ENCODE data around the gene PRKCD.
A peak's percentile ranks its signal among the peaks of the same experiment; 100 is the strongest.

The PRKCD gene

GRCh38 chr3:53160660-53161449 is at the start of gene PRKCD:
TSS of gene PRKCD (plus strand) at chr3:53161209. CDS start at chr3:53178423, 17,214 bp downstream.
- DNase-seq, result peak; percentile 1

- no peak for DNase-seq
These were observed 49.2 kb upstream of the PRKCD start for GRCh38 chr3:53111822-53112221.

- no peak for DNase-seq
These were observed 47.6 kb upstream of the PRKCD start for GRCh38 chr3:53113293-53114010.

GRCh38 chr3:53114011-53114400 is 47.0 kb upstream of the PRKCD start:
- peak; percentile 21 for DNase-seq

- DNase-seq, result no peak
These were observed 46.5 kb upstream of the PRKCD start for GRCh38 chr3:53114412-53115074.

GRCh38 chr3:53116956-53117355 is 44.1 kb upstream of the PRKCD start:
- DNase-seq, result no peak

GRCh38 chr3:53120336-53120735 is 40.7 kb upstream of the PRKCD start:
- DNase-seq, result no peak

- no peak for DNase-seq
These were observed 38.6 kb upstream of the PRKCD start for GRCh38 chr3:53122255-53122932.

- no peak for DNase-seq
These were observed 38.1 kb upstream of the PRKCD start for GRCh38 chr3:53122933-53123305.

- no peak for DNase-seq
These were observed 37.5 kb upstream of the PRKCD start for GRCh38 chr3:53123510-53123909.

- no peak for DNase-seq
These were observed 37.1 kb upstream of the PRKCD start for GRCh38 chr3:53123953-53124352.

GRCh38 chr3:53126601-53127000 is 34.4 kb upstream of the PRKCD start:
- no peak for DNase-seq

GRCh38 chr3:53129344-53129743 is 31.7 kb upstream of the PRKCD start:
- no peak for DNase-seq

GRCh38 chr3:53130179-53131061 is 30.6 kb upstream of the PRKCD start, which contains the start of gene RFT1:
TSS of gene RFT1 (minus strand) at chr3:53130435. CDS start at chr3:53130400, 35 bp downstream.
- peak; percentile 48 for DNase-seq

- DNase-seq, result no peak
These were observed 29.9 kb upstream of the PRKCD start for GRCh38 chr3:53131096-53131495.

- DNase-seq, result no peak
These were observed 28.7 kb upstream of the PRKCD start for GRCh38 chr3:53132347-53132746.

GRCh38 chr3:53134631-53135232 is 26.3 kb upstream of the PRKCD start:
- no peak for DNase-seq

- no peak for DNase-seq
These were observed 23.8 kb upstream of the PRKCD start for GRCh38 chr3:53137221-53137620.

- no peak for DNase-seq
These were observed 23.1 kb upstream of the PRKCD start for GRCh38 chr3:53137835-53138446.

GRCh38 chr3:53139906-53140846 is 20.8 kb upstream of the PRKCD start:
- no peak for DNase-seq

All from NCI-H1694 treated with DMSO at 0.1 percent for 48 hours (cell line).